T-helper 2 cell (primary cell): ENCODE data around the gene HNRNPA1L2.
"Not testable (repeated sequence)": the region's sequence is repeated elsewhere in the genome, so short reads cannot be mapped to it uniquely, and the experiment has no call there.

ENCODE experiments used
- DNase-seq, 5 experiments: peaks; one replicate each; pipeline versions ENCODE4 v3.0.0 to v3.0.0-alpha.2; 2012 to 2022
- total RNA-seq, 2 donors: gene quantifications; one replicate each; lab custom pipeline; 2026; lab: John Stamatoyannopoulos, UW

HNRNPA1L2 gene
- total RNA-seq = 0 reads per million in 2 donors

GRCh38 chr13:52642131-52642530 is at the start of gene HNRNPA1L2:
HNRNPA1L2 (plus strand) TSS chr13:52642431; CDS start chr13:52642493, 62 bp downstream.
- no peak for DNase-seq

GRCh38 chr13:52593175-52593574 is 49.1 kb upstream of the HNRNPA1L2 start:
- DNase-seq = not testable (repeated sequence)

- DNase-seq = not testable (repeated sequence)
These were observed 48.4 kb upstream of the HNRNPA1L2 start for GRCh38 chr13:52593812-52594211.

- DNase-seq = not testable (repeated sequence)
These were observed 47.9 kb upstream of the HNRNPA1L2 start for GRCh38 chr13:52594295-52594694.

- no peak for DNase-seq
These were observed 44.6 kb upstream of the HNRNPA1L2 start for GRCh38 chr13:52597676-52598075.

- DNase-seq = no peak
These were observed 43.0 kb upstream of the HNRNPA1L2 start for GRCh38 chr13:52599037-52599847.

GRCh38 chr13:52599848-52600603 is 42.2 kb upstream of the HNRNPA1L2 start:
- no peak for DNase-seq

DNA sequence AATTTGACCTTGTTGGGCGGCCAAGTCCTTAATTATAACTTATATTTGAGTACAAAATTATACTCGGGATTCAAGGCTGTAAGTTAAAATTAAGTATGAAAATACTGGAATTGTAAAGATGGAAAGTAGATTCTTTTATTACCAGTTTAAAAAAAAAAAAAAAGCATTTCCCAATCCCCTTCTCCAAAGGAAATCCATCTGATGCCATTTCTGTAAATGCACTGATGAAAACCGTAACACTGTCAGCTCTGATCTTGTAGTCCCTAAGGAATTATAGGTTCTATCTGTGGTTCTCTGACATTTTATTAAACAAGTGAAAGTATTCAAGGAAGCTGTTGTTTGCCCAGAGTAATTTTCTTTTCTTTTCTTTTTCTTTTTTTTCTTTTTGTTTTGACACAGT is 41.6 kb upstream of the HNRNPA1L2 start:
- no peak for DNase-seq

GRCh38 chr13:52603316-52603715 is 38.9 kb upstream of the HNRNPA1L2 start:
- not testable (repeated sequence) for DNase-seq

- not testable (repeated sequence) for DNase-seq
These were observed 36.1 kb upstream of the HNRNPA1L2 start for GRCh38 chr13:52606126-52606525.

DNA sequence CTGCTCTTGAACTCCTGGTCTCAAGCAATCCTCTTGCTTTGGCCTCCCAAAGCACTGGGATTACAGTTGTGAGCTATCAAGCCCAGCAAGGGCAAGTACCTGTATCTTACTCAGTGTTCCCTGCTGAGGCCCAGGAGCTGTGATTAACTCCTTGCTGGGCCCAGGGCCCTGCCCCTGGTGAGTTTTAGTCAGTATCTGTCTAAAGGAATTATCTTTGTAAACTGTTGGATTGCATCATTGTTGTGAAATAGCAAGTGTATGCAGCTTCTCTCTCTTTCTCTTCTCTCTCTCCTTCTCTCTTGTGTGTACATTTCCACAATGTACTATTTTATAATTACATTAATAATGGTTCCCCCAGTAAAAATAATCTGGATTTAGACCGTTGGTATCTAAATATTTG is 35.4 kb upstream of the HNRNPA1L2 start:
- DNase-seq = not testable (repeated sequence)

GRCh38 chr13:52608184-52608583 is 34.0 kb upstream of the HNRNPA1L2 start:
- DNase-seq = not testable (repeated sequence)

DNA sequence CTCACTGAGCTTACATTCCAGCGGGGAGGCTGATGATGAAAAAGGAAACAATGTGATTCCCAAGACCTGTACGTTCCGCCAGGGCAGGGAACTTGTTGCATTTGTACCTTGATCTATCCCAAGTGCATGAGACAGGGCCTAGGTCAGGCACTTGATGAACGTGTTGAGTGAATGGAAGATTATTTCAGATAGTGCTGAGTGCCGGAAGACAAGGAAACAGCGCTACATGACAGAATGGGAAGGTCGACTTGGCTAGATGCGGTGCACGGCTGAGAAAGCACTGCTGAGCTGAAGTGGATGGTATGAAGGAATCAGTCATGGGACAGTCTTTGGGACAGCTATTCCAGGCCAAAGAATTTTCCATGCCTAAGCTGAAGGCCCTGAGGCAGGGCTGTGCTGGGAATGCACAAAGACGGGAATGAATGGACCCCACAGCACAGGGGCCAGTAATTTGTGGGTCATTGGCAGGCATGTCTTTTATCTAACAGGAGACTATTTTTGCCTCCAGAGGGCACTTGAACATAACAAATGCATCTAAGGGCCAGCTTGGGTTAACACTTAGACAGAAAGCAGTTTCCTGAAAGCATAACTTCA is 33.1 kb upstream of the HNRNPA1L2 start:
- DNase-seq = peak in 2 of 5 experiments; percentile 29 to 36

DNA sequence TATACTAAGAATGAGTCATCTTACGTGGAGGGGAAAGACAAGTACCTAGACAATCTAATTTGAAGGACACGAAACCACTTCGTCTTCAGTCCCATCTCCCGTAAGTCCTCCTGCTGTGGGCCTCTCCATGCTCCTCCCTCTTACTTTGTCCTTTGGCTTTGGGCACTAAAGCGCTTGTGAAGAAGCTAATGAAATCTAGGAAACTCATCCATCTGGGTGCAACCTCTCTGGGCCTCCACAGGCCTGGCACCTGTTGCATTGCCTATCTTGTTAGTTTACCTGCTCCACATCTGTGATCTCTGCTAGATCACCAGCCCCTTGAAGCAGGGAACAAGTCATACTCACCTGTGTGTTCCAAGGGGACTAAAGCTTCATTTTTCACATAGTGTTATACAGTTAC is 32.1 kb upstream of the HNRNPA1L2 start:
- DNase-seq = not testable (repeated sequence)

- DNase-seq = no peak
These were observed 27.0 kb upstream of the HNRNPA1L2 start for GRCh38 chr13:52615134-52615801.

DNA sequence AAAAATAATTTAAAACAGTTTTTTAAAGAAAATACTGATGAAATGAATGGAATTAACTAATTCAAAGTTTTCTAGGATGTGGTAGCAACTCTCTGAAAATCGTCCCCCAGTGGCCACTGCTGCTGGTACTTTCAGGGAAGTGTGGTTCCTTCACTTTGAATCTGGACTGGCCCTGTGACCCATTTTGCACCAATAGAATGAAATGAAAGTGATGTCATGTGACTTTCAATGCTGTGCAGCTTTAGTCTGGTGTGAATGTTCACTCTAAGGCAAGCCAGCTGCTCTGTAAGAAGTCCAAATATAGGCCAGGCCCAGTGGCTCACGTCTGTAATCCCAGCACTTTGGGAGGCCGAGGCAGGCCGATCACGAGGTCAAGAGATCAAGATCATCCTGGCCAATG is 26.4 kb upstream of the HNRNPA1L2 start:
- peak in 1 of 5 experiments; percentile 62 for DNase-seq

- DNase-seq = peak; percentile 45 to 93 (median 76)
These were observed 24.9 kb upstream of the HNRNPA1L2 start for GRCh38 chr13:52617070-52618060.

GRCh38 chr13:52631083-52631690 is 11.0 kb upstream of the HNRNPA1L2 start:
- not testable (repeated sequence) for DNase-seq

GRCh38 chr13:52638666-52639328 is 3.4 kb upstream of the HNRNPA1L2 start:
- no peak for DNase-seq

GRCh38 chr13:52644108-52644507 is 1.9 kb downstream of the HNRNPA1L2 start:
- DNase-seq = no peak
